Activated effector memory CD4-positive, alpha-beta T cell treated with Interleukin-2 at 50 U/mL for 16 hours (primary cell): ENCODE results near the gene TTC34.
"Not testable (repeated sequence)": the region's sequence is repeated elsewhere in the genome, so short reads cannot be mapped to it uniquely, and the experiment has no call there.

Source experiments
- DNase-seq: peaks from one replicate; pipeline ENCODE4 v3.0.0-alpha.2; 2020

Gene TTC34

GRCh38 chr1:2812136-2812535, 10.6 kb upstream of the TTC34 start:
- no peak for DNase-seq

DNA sequence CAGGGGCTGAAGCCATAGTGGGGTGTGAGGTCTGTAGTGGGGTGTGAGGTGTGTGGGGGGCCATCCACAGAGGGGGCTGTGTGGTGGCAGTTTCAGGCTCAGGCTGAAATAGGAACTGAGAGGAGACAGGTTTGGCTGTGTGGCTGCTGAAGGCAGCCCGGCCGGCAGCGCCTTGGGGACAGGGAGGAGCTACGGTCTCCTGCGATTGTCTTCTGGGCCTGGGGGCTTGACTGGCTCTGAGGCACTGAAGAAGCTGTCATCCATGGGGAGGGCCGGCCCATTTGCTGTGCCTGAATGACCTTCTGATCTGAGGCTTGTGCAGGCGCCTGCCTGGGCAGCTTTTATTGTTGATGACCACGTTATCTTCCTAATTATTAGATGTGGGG, 10.0 kb upstream of the TTC34 start:
- DNase-seq = no peak

GRCh38 chr1:2810899-2811532, 9.5 kb upstream of the TTC34 start:
- no peak for DNase-seq

DNA sequence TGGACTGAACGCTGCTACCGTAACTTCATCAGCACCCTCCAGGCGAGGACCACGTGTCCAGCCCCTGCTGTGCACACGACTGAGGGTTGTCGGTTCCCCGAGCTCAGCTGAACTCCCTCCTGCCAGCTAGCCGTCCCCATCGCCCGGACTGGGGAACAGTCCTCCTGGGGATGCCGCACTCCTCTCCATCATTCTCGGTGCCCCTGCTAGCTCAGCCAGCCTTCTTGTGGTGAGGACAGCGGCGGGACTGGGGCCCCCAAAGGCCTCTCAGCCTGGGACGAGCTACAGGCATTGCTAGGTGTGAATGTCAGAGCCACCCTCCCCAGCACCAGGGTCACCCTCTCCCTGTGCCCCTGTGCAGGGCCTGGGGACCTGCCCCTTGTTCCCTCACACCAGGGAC, 8.8 kb upstream of the TTC34 start:
- no peak for DNase-seq

GRCh38 chr1:2809656-2810055, 8.2 kb upstream of the TTC34 start:
- DNase-seq = no peak

DNA sequence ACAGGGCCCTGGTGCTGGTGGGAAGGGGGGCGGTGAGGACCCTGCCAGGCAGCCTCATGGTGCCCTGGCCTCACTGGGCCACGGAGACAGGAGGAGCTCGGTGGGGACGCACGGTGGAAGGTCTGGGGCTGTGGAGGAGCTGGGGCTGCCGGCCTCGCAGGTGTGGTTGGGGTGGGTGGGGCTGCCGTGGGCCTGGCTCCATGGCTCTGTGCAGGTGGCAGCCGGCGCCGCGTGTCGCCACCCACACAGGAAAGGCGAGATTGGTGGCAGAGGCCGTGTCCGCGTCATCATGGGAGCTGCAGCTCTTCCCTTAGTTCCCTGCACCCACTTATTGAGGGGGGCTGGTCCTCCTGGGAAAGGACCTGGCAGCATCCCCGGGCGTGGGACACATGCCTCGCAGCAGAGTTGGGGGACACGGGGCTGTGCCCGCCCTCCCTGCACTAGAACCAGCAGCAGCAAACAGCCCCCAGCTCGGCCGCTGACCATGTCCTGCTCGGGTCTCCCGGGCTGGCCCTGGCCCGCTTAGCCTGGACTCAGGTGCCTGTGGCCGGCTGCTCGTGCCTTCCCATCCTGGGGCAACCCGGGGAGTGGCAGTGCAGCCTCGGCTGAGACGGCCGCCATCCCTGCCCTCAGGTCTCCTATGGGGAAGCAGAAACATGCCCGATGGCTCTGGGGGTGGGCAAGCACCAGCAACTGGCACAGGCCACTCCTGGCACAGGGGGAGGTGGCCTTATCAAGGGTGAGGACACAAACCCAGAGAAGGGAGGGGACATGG, 7.5 kb upstream of the TTC34 start:
- DNase-seq = no peak

GRCh38 chr1:2808386-2808705, 6.9 kb upstream of the TTC34 start:
- DNase-seq = no peak

GRCh38 chr1:2807678-2808385, 6.3 kb upstream of the TTC34 start:
- DNase-seq = no peak

DNA sequence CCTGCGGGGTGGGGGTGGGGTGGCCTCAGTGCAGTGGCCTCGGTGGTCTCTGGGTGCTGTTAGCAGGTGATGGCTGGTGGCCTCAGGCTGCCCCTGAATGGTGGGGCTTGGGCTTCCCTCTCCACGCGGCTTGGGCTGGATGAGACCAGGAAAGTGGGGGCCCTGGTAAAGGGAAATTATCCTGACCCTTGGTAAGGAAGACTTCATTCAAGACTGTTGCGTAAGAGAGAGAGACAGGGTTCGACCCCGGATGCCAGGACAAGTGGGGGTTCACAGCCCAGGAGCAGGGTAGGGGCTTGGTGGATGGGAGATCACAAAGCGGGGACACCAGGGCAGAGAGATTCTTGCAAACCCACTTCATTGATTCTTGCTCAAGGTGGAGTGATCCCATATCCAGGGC, 5.5 kb upstream of the TTC34 start:
- no peak for DNase-seq

DNA sequence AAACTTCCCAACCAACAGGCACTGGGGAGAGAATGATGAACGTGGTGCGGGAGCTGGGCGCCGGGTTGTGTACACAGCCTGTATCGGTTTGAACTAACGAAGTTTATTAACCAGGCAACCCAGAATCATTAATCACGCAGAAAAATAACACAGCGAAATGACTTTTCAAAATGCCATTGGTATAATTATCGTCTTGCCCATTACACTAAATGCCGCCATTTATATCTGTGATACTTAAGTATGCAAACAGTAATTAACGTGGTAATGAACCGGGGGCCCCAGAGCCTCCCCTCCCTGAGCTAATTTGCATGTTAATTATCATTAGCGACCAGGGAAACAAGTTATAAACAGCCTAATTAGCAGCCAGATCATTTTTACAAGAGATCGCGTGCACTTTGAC, 5.1 kb upstream of the TTC34 start:
- no peak for DNase-seq

DNA sequence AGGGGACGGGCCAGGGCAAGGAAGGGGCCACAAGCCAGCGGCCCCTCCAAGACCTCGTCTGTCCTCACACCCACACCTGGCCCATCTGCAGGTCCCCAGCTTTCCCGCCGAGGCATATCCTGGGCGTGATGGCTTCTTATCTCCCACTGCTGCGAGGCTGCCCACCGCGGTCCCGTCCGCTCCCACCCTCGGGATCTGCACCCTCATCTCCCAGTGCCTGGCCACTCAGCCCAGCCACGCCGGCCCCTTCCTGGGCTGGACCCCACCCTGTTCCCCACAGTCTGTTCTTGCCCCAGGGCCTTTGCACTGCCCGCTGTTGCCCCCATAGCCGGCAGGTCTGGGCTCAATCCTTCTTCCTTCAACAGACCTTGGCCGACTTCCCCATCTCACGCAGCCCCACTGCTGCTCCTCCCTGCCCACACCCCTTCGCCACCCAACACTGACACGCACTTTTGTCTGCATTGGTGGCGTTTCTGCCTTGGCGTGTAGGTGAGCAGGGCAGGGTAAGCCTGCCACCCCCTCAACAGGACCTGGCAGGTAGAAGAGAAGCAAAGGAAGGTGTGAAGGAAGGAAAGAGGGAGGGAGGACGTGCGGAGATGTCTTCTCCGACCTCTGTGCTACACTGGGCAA, 4.4 kb upstream of the TTC34 start:
- DNase-seq = no peak

- no peak for DNase-seq
Measured at GRCh38 chr1:2804628-2805351, 3.3 kb upstream of the TTC34 start.

GRCh38 chr1:2803931-2804627, 2.6 kb upstream of the TTC34 start:
- DNase-seq = no peak

- DNase-seq = no peak
Measured at GRCh38 chr1:2803086-2803930, 1.8 kb upstream of the TTC34 start.

DNA sequence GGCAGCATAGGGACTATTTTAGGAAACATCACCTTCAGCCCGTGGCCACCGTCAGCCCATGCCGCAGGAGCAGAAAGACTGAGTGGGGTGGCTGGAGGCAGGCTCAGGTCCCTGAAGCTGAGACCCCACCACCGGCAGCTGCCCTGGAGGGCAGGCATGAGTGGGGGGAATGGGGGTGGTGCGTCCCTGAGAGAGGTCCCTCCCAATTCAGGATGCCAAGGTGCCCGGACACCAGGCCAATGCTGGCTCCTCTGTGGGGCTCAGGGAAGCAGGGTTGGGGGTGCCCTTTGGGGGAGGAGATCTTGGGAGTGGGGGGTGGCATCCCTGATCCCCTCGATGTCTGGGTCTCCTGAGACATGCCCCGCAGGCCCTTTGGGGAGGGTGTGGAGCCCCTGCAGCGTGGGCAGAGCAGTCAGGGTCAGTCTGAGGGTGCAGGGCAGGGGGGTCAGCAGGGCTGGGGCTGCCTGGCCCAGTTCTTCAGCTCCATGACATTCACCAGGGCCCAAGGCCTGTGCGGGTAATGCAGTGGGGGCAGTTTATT, 998 bp upstream of the TTC34 start:
- no peak for DNase-seq

- no peak for DNase-seq
Measured at GRCh38 chr1:2801046-2801445, 447 bp downstream of the TTC34 start.

DNA sequence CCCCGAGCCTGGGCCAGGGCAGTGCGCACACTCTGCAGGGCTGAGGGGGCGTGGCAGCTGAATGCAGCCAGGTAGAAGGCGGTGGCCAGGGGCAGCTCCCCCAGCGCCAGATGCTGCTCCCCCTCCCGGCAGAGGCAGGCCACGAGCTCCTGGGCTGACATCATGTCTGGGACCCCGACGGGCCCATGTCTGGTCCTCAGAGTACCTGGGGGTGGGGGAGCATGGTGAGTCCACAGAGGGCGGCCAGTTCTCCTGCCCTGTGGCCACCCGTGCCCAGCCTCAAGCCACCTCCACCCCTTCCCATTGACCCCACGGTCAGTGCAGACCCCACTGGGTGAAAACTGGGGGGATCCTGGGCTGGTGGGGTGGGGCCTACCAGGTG, 838 bp downstream of the TTC34 start:
- no peak for DNase-seq

DNA sequence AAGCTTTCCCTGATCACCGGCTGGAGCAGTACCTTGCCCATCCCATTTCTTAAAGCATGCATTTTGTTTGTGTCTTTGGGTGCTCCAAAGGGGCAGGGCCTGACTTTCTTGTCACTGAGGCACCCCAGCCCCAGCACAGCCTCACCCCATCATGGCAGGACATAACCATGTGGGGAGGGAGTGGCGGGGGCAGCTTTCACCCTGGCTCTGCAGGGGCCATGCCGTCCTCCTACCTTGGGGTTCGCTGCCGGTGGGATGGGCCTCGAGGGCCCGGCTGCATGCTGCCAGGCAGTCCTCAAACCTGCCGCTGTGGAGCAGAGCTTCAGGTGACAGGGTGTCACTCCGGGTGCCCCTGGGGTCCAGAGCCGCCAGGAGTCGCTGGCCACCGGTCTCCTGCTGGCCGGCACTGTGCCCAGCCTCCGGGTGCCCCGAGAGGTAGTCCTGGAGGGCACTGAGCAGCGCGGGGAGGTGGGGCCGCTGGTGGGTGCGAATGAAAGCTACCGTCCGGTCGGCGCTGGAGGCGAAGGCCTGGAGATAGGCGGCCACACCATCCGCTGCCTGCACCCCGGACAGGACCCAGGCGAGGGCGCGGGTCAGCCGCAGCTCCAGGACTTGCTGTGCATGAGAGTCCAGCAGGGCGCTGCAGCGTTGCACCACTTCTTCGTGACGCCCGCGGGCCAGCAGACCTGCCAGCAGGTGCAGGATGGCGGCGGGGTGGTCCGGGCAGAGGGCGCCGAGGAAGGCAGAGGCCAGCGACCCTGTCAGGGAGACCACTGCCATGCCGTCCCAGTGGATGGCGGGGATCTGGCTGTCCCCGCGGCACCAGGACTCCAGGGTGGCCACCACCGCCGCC, 1.5 kb downstream of the TTC34 start:
- no peak for DNase-seq

- DNase-seq = not testable (repeated sequence)
Measured at GRCh38 chr1:2798958-2799357, 2.5 kb downstream of the TTC34 start.

DNA sequence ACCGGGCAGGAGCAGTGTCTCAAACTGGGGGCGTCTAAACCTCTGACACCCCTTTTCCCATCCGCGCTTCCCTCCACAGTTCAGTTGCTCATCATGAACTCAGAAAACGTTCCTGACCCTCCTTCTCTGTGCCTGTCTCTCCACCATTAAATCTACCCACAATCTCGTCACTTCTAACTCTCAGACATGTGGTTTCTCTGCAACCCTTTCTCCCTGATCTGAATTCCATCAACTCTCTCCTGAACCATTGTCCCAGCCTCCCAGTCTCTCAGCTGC, 3.8 kb downstream of the TTC34 start:
- DNase-seq = no peak
